BJ (cell line): ENCODE measurements around the gene ALPK1. TPM values are rescaled to one million over a fixed set of nuclear protein-coding genes. Genes with fewer than 3 reads are reported as not detected.
"Not testable (repeated sequence)": the region's sequence is repeated elsewhere in the genome, so short reads cannot be mapped to it uniquely, and the experiment has no call there.

ENCODE experiments used
- CTCF ChIA-PET: fragments of 350-600 bp; formaldehyde crosslinking; extraction: SDS; loops from one replicate; lab custom pipeline; 2021; ENCODE audit warnings: antibody characterized with exemption, inconsistent platforms; lab: Yijun Ruan, JAX
- POLR2A ChIA-PET: fragments of 300-600 bp; sonication (Branson Sonifier 250); formaldehyde crosslinking; extraction: SDS; loops from one replicate; lab custom pipeline; 2021; ENCODE audit warnings: antibody characterized with exemption; lab: Charles Lee
- DNase-seq: peaks from one replicate; pipeline ENCODE4 v3.0.0-alpha.2; 2011; ENCODE audit warnings: low read depth
- H3K27me3 ChIP-seq: 2 replicates; pipeline ENCODE4 v1.6.0; 2011; ENCODE audit warnings: low read length; ENCODE audit not compliant: control insufficient read depth, insufficient read depth
- H3K36me3 ChIP-seq: 2 replicates; pipeline ENCODE4 v1.5.1; 2011; ENCODE audit warnings: low read length; ENCODE audit not compliant: control insufficient read depth, insufficient read depth
- H3K4me3 ChIP-seq: 2 replicates; pipeline ENCODE4 v1.5.1; 2011; ENCODE audit warnings: low read depth, mild to moderate bottlenecking, control low read depth, low read length
- CTCF ChIP-seq: IDR thresholded peaks from 2 replicates; pipeline ENCODE4 v1.5.1; 2011; ENCODE audit warnings: low read depth, mild to moderate bottlenecking, control low read depth, inconsistent platforms, low read length, moderate library complexity; ENCODE audit not compliant: insufficient read depth
- polyA plus RNA-seq: library from polyadenylated mRNA; depleted of rRNA; stranded (reverse); fragments of >200 nt; gene quantifications from 2 replicates; pipeline ENCODE4 v1.2.3, GENCODE V29; 2011

Gene ALPK1
- polyA plus RNA-seq, 1 experiment: 7.6 TPM

- Histone ChIP-seq H3K27me3 (no peaks in the 10 kb centered on the region), H3K4me3 (no peak overlapping the region), H3K36me3 (no peaks in the 10 kb centered on the region; the same call in 1 of the 2 replicates)
- CTCF ChIA-PET: no interaction called here
- POLR2A ChIA-PET: no interaction called here
- TF ChIP-seq CTCF: no peak
- no peak for DNase-seq
Observed at GRCh38 chr4:112436987-112437386, 139.8 kb downstream of the ALPK1 start.

- H3K36me3 ChIP-seq, H3K4me3 ChIP-seq, POLR2A ChIA-PET, H3K27me3 ChIP-seq, CTCF ChIA-PET, DNase-seq: not testable (repeated sequence)
Observed at GRCh38 chr4:112442226-112442625, 145.1 kb downstream of the ALPK1 start.

GRCh38 chr4:112448306-112449132 lies 151.3 kb downstream of the ALPK1 start:
- H3K4me3 ChIP-seq: no peak overlapping the region
- no peak for TF ChIP-seq CTCF
- peak; percentile 18 for DNase-seq
- ChIA-PET POLR2A (no interaction called here), CTCF (no interaction called here)
- no peaks in the 10 kb centered on the region for H3K27me3 ChIP-seq
- H3K36me3 ChIP-seq: no peaks in the 10 kb centered on the region

- POLR2A ChIA-PET: no interaction called here
Observed at GRCh38 chr4:112449708-112450107, 152.5 kb downstream of the ALPK1 start.

GRCh38 chr4:112451104-112451503 lies 153.9 kb downstream of the ALPK1 start:
- Histone ChIP-seq H3K36me3 (no peaks in the 10 kb centered on the region), H3K4me3 (no peak overlapping the region), H3K27me3 (no peaks in the 10 kb centered on the region)
- TF ChIP-seq CTCF: no peak
- DNase-seq: no peak
- POLR2A ChIA-PET: no interaction called here
- CTCF ChIA-PET: no interaction called here

More at GRCh38 chr4:112449708-112450107, 152.5 kb downstream of the ALPK1 start:
- TF ChIP-seq CTCF: no peak
- CTCF ChIA-PET: interaction anchor here (0.9 kb wide), 1 partner anchor 73 kb away, joined by 4 read pairs; no protein-coding TSS in a partner anchor
- DNase-seq: no peak
- Histone ChIP-seq H3K36me3 (no peaks in the 10 kb centered on the region), H3K27me3 (no peaks in the 10 kb centered on the region), H3K4me3 (no peak overlapping the region)
